GM10266 (cell line): ENCODE data around the gene PPM1H.
"Not testable (repeated sequence)": the region's sequence is repeated elsewhere in the genome, so short reads cannot be mapped to it uniquely, and the experiment has no call there.

ENCODE experiments used
- DNase-seq: peaks from one replicate; pipeline ENCODE4 v3.0.0; 2012; ENCODE audit errors: extremely low spot score
- TF ChIP-seq, protein P1 (sequence below): IDR thresholded peaks from 2 replicates; pipeline ENCODE4 v1.5.1; 2012; ENCODE audit warnings: mild to moderate bottlenecking, low read depth; ENCODE audit not compliant: control insufficient read depth, insufficient read depth; ENCODE audit errors: missing control alignments

PPM1H gene

DNA sequence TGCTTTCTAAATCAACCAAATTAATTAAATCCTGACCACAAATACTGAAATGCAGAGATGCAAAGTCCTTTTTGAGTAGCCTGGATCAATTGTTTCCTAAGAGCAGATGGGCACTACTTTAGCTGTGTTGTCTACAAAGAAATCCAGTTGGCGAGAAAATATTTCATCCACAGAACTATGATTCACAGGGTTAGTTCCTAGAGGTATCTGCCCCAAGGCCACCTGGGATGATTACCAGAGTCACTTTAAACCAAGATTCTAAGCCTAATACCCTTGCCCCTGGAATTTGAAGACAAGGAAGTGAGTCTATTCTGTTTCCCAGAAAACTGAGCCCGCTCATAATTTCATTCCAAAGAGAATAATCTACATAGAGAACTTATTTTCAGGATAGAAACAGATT, 198.4 kb downstream of the PPM1H start:
- DNase-seq = no peak
- TF ChIP-seq, protein P1, sequence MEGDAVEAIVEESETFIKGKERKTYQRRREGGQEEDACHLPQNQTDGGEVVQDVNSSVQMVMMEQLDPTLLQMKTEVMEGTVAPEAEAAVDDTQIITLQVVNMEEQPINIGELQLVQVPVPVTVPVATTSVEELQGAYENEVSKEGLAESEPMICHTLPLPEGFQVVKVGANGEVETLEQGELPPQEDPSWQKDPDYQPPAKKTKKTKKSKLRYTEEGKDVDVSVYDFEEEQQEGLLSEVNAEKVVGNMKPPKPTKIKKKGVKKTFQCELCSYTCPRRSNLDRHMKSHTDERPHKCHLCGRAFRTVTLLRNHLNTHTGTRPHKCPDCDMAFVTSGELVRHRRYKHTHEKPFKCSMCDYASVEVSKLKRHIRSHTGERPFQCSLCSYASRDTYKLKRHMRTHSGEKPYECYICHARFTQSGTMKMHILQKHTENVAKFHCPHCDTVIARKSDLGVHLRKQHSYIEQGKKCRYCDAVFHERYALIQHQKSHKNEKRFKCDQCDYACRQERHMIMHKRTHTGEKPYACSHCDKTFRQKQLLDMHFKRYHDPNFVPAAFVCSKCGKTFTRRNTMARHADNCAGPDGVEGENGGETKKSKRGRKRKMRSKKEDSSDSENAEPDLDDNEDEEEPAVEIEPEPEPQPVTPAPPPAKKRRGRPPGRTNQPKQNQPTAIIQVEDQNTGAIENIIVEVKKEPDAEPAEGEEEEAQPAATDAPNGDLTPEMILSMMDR = no peak

DNA sequence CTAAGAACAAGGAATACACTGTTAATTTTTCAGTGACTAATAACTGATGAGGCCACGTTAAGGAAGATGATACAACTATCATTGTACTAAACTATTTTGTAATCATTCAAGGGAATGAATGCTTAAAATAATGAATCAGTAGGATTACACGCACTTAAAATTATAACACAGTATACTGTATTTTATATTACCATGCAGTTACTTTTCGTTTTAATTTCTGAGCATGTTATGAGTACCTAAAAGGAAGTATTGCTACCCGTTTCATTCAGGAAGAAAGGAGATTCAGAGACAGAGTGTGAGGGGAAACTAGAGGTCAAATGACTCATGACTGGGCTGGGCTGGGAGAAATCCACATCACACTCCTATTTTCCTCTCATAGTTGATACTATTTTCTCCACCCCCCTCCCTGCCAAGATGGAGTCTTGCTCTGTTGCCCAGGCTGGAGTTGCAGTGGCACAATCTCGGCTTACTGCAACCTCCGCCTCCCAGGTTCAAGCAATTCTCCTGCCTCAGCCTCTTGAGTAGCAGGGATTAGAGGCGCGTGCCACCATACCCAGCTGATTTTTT, 202.0 kb downstream of the PPM1H start:
- no peak for DNase-seq
- TF ChIP-seq, protein P1 = no peak

DNA sequence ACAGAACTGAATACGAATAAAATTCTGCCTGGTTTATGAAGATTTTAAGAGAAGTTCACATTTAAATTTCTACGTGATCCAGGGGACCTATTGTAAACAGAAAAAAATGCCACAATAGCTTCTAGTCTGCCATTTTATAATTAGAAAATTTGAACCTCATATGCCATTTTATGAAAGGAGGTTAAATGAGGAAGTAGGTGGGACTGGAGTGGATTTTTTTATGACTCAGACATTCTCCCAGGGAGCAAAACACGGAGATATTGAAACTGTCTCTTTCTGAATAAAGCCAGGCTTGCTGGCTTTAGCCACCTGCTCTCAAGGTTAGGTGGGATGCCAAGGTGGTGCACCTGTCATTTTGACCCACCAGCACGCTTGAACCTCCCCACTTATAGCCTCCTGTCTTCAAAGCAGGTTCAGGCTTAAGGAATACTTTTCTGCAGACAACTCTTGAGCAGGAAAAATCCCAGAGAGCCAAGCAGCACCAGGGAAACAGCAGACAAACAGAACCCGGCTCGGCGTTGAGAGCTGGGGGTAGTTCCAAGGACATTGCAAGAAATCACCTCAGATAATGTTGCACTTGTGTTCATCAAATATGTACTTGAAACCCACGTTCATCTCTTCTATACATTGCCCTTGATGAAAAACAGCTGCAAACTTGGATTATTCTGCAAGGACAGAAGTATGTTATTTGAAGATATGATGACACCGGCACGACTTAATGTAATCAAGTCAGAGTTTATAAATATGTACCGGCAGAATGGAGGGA, 203.7 kb downstream of the PPM1H start:
- TF ChIP-seq, protein P1 = no peak
- no peak for DNase-seq

DNA sequence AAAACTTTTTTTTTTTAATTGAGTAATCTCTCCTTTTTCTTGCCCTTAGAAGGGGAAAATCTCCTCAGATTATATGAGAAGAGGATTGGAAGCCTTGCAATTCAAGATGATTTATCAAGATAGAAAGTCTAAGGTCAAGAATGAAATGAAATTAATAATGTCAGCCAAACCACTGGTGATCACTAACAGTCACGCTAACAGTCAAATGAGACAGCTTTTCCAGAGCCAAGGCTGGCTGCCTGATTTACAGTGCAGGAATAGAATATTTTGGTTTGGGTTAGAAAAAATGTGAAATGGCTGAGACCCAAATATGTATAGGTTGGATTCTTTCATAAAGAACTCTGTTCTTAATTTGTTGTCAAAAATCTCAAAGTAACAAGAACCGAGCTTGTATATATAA, 204.3 kb downstream of the PPM1H start:
- DNase-seq = no peak
- TF ChIP-seq, protein P1 = no peak

DNA sequence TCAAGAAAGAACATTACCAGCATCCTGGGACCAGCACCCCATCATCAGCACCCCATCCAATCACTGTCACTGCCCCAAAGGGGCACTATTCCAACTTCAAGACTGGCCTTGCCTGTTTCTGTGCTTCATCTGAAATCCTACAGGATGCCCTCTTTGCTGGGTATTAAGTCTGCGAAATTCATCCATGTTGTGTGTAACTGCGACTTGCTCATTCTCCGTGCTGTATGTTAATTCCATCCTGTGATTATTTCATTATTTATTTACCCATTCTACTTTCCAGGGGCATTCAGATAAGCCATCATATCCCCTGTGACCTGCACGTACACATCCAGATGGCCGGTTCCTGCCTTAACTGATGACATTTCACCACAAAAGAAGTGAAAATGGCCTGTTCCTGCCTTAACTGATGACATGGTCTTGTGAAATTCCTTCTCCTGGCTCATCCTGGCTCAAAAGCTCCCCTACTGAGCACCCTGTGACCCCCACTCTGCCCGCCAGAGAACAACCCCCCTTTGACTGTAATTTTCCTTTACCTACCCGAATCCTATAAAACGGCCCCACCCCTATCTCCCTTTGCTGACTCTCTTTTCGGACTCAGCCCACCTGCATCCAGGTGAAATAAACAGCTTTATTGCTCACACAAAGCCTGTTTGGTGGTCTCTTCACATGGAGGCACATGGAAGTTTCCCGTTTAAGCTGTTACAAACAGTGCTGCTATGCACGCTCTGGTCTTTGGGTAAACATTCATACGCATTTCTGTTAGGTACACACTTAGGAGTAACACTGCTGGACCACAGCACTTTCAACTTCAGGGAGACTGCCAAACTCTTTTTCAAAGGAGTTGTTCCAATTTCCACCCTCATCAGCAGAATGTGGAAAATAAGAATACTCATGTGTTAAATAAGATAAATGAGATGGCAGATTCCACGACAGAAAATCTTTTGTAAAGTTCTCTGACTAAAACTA, 205.1 kb downstream of the PPM1H start:
- not testable (repeated sequence) for DNase-seq

DNA sequence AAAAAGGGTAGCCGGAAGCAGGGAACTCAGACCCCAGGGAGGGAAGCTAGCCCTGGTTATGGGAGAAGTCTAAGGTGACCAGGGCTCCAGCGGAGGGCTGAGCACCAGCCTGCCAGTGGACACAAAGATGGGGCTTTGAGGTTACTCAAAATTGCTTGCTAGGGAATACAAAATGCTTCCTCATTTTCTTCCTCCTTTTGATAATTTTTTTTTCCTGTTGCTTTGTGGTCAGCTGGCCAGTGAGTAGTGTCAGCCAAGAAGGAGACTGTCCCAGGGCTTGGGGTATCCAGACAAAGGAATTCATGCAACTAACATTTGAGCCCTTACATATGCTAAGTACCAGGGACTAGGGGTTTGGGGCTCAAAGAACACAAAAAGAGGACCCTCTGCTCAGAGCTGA, 206.2 kb downstream of the PPM1H start:
- DNase-seq = no peak
- TF ChIP-seq, protein P1 = no peak

DNA sequence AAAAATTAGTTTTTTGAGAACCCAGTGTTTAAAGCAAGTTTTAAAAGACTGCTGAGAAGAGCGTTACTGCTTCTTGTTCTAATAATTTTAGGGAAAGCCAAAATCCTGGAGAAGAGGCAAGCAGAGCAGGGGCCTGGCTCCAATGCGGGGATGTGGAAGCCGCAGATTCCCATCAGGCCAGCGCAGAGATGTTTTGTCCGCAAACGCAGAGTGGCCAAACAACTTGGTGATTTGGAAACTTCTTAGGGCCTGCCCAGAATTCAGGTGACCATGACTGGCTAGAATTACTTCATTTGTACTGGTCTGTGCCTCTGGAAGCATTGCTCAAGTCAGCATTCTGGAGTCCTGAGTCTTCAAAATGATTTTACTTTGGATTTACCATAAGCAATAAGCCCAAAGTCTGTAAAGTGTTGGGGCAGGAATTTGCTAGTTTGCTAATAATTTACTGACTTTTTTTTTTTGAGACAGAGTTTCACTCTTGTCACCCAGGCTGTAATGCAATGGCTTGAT, 208.4 kb downstream of the PPM1H start:
- DNase-seq = no peak
- TF ChIP-seq, protein P1 = no peak
